Activated CD4-positive, alpha-beta memory T cell treated with anti-CD3 and anti-CD28 coated beads, Interleukin-2, amount 10 ng/mL, durations not matched to agents 7 days and 5 days (primary cell): ENCODE measurements around the gene LOXL4. TPM values are rescaled to one million over a fixed set of nuclear protein-coding genes. Genes with fewer than 3 reads are reported as not detected.

Source experiments
- CTCF ChIA-PET: fragments of 350-600 bp; sonication (Branson Sonifier 250); formaldehyde crosslinking; loops from one replicate; lab custom pipeline; 2021; ENCODE audit warnings: antibody characterized with exemption, inconsistent platforms; lab: Charles Lee
- POLR2A ChIA-PET: fragments of 350-600 bp; sonication (Branson Sonifier 250); formaldehyde crosslinking; loops from one replicate; lab custom pipeline; 2021; ENCODE audit warnings: antibody characterized with exemption; lab: Charles Lee
- DNase-seq: peaks from one replicate; pipeline ENCODE4 v3.0.0-alpha.2; 2020
- H3K27ac Mint-ChIP-seq: one replicate; pipeline ENCODE4 v1.8.0; 2021; ENCODE audit warnings: mild to moderate bottlenecking, mixed read lengths
- H3K27me3 Mint-ChIP-seq: one replicate; pipeline ENCODE4 v1.8.0; 2021; ENCODE audit warnings: mixed read lengths
- H3K36me3 Mint-ChIP-seq: one replicate; pipeline ENCODE4 v1.8.0; 2021; ENCODE audit warnings: low read depth, mixed read lengths
- H3K4me1 Mint-ChIP-seq: one replicate; pipeline ENCODE4 v1.8.0; 2021; ENCODE audit warnings: mixed read lengths
- H3K4me3 Mint-ChIP-seq: one replicate; pipeline ENCODE4 v1.8.0; 2021; ENCODE audit warnings: mild to moderate bottlenecking, mixed read lengths
- H3K9me3 Mint-ChIP-seq: one replicate; pipeline ENCODE4 v1.8.0; 2021; ENCODE audit warnings: mixed read lengths
- total RNA-seq, 2 experiments: library from RNA; stranded (reverse); gene quantifications; one replicate each; pipeline ENCODE4 v1.2.3, GENCODE V29; 2021

Gene LOXL4
- total RNA-seq, 2 experiments from 2014 or later, result not detected

GRCh38 chr10:98213740-98214139, 54.3 kb downstream of the LOXL4 start:
- ChIA-PET POLR2A (no interaction called here), CTCF (no interaction called here)
- no peak for DNase-seq
- peaks cover 60% of the 10 kb centered on the region for H3K36me3 Mint-ChIP-seq
- H3K4me3 Mint-ChIP-seq, result no peak overlapping the region
- H3K4me1 Mint-ChIP-seq, result peaks cover 8% of the 10 kb centered on the region
- H3K27ac Mint-ChIP-seq, result no peak overlapping the region
- H3K27me3 Mint-ChIP-seq, result no peaks in the 10 kb centered on the region
- H3K9me3 Mint-ChIP-seq, result peaks cover 12% of the 10 kb centered on the region

GRCh38 chr10:98212196-98212595, 55.8 kb downstream of the LOXL4 start:
- POLR2A ChIA-PET, result no interaction called here
- no peak for DNase-seq

GRCh38 chr10:98209441-98209840, 58.6 kb downstream of the LOXL4 start:
- peaks cover 52% of the 10 kb centered on the region for H3K36me3 Mint-ChIP-seq
- POLR2A ChIA-PET, result no interaction called here

More at GRCh38 chr10:98212196-98212595, 55.8 kb downstream of the LOXL4 start:
- no peaks in the 10 kb centered on the region for H3K27me3 Mint-ChIP-seq
- peaks cover 10% of the 10 kb centered on the region for H3K4me1 Mint-ChIP-seq
- CTCF ChIA-PET, result no interaction called here
- H3K36me3 Mint-ChIP-seq, result peaks cover 58% of the 10 kb centered on the region
- peaks cover 4% of the 10 kb centered on the region for H3K9me3 Mint-ChIP-seq
- no peak overlapping the region for H3K27ac Mint-ChIP-seq
- H3K4me3 Mint-ChIP-seq, result no peak overlapping the region

GRCh38 chr10:98208925-98209324, 59.1 kb downstream of the LOXL4 start:
- H3K36me3 Mint-ChIP-seq, result peaks cover 50% of the 10 kb centered on the region
- no peak for DNase-seq
- CTCF ChIA-PET, result interaction anchor here (0.9 kb wide), 2 partner anchors 11 to 38 kb away, joined by 3 read pairs; no protein-coding TSS in a partner anchor
- H3K4me3 Mint-ChIP-seq, result no peak overlapping the region
- POLR2A ChIA-PET, result no interaction called here
- no peaks in the 10 kb centered on the region for H3K9me3 Mint-ChIP-seq
- peaks cover 8% of the 10 kb centered on the region for H3K4me1 Mint-ChIP-seq
- no peak overlapping the region for H3K27ac Mint-ChIP-seq
- H3K27me3 Mint-ChIP-seq, result no peaks in the 10 kb centered on the region

More at GRCh38 chr10:98209441-98209840, 58.6 kb downstream of the LOXL4 start:
- Mint-ChIP-seq H3K4me3 (no peak overlapping the region), H3K27me3 (no peaks in the 10 kb centered on the region), H3K4me1 (peaks cover 8% of the 10 kb centered on the region), H3K27ac (no peak overlapping the region), H3K9me3 (no peaks in the 10 kb centered on the region)
- DNase-seq, result no peak
- CTCF ChIA-PET, result interaction anchor here (0.9 kb wide), 2 partner anchors 11 to 38 kb away, joined by 3 read pairs; no protein-coding TSS in a partner anchor

GRCh38 chr10:98205351-98205750, 62.6 kb downstream of the LOXL4 start:
- no peak overlapping the region for H3K4me3 Mint-ChIP-seq
- H3K27ac Mint-ChIP-seq, result no peak overlapping the region
- H3K4me1 Mint-ChIP-seq, result peaks cover 4% of the 10 kb centered on the region
- H3K36me3 Mint-ChIP-seq, result peaks cover 29% of the 10 kb centered on the region
- no peaks in the 10 kb centered on the region for H3K27me3 Mint-ChIP-seq
- H3K9me3 Mint-ChIP-seq, result no peaks in the 10 kb centered on the region
- POLR2A ChIA-PET, result no interaction called here
- no peak for DNase-seq
- CTCF ChIA-PET, result interaction anchor here (1.4 to 1.5 kb wide), 2 partner anchors 35 to 104 kb away, joined by 3 to 7 read pairs; no protein-coding TSS in a partner anchor

GRCh38 chr10:98202378-98202777, 65.6 kb downstream of the LOXL4 start:
- Mint-ChIP-seq H3K36me3 (peaks cover 5% of the 10 kb centered on the region), H3K4me1 (no peaks in the 10 kb centered on the region), H3K4me3 (no peak overlapping the region), H3K27ac (no peak overlapping the region), H3K9me3 (no peaks in the 10 kb centered on the region), H3K27me3 (no peaks in the 10 kb centered on the region)
- POLR2A ChIA-PET, result no interaction called here
- CTCF ChIA-PET, result no interaction called here
- DNase-seq, result no peak

- Mint-ChIP-seq H3K4me3 (no peak overlapping the region), H3K36me3 (peaks cover 3% of the 10 kb centered on the region), H3K27me3 (no peaks in the 10 kb centered on the region), H3K9me3 (no peaks in the 10 kb centered on the region), H3K27ac (no peak overlapping the region), H3K4me1 (no peaks in the 10 kb centered on the region)
- CTCF ChIA-PET, result no interaction called here
- DNase-seq, result no peak
- POLR2A ChIA-PET, result no interaction called here
Measured at GRCh38 chr10:98201760-98202159, 66.2 kb downstream of the LOXL4 start.

Other genes starting within 250 kb of the LOXL4 start
- not detected for gene CRTAC1, start 237.6 kb downstream of the LOXL4 start, total RNA-seq
- gene R3HCC1L, start 133.5 kb downstream of the LOXL4 start, total RNA-seq, result 10 to 100 TPM; 18.3 to 19.0 TPM
- 10 to 100 TPM; 13.5 to 18.7 TPM for gene PYROXD2, start 147.0 kb upstream of the LOXL4 start, total RNA-seq
- 10 to 100 TPM; 85.4 to 88.3 TPM for gene HPS1, start 178.7 kb upstream of the LOXL4 start, total RNA-seq